Skeletal muscle cell (primary cell): ENCODE data around the gene THSD4.
A peak's percentile ranks its signal among the peaks of the same experiment; 100 is the strongest.

ENCODE experiments used
- DNase-seq: peaks from one replicate; pipeline ENCODE4 v3.0.0-alpha.2; 2010; ENCODE audit warnings: low read depth
- H3K4me3 ChIP-seq: 2 replicates; pipeline ENCODE4 v1.5.1; 2011; ENCODE audit warnings: low read depth, mild to moderate bottlenecking, control low read depth, low read length, moderate library complexity

THSD4 gene

GRCh38 chr15:71448688-71449114, 333.4 kb downstream of the THSD4 start:
- peak; percentile 36 for DNase-seq
- H3K4me3 ChIP-seq, result no peak overlapping the region

GRCh38 chr15:71449363-71449762, 334.1 kb downstream of the THSD4 start:
- H3K4me3 ChIP-seq, result no peak overlapping the region
- DNase-seq, result no peak

DNA sequence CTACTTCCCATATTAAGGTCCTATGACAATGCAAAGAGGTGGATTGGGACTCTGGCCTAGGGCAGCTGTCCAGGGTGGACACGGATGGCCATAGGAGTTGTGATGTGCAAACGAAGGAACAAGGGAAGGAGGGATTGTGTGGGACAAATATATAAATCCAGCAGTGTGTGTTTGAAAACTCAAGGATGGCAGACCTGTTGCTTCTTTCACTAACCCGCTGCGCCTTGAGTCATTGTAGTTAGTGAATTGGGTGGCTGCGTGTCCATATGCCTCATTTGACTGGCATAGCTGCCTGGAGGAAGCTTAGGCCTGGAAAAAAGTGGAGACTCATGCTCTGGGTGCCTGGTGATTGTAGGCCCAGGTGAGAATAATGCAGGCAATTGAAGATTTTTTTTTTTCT, 334.7 kb downstream of the THSD4 start:
- H3K4me3 ChIP-seq, result no peak overlapping the region
- no peak for DNase-seq

DNA sequence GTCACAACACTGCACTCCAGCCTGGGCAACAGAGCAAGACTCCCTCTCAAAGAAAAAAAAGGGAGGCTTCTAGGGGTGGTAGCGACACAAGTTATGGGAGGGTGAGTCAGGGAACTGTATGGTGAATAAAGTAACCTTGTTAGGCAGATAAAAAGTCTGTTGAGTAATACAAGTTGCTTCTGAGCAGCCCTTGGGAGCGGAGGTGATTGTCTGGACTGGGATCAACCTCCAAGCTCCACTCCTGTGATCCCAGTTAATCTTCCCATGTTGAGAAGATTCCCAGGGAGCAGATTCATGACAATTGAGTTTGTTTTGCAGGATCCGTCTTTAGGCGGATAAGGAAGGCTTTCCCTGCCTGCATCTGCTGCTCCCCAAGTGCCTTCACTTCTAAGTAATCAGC, 335.9 kb downstream of the THSD4 start:
- no peak for DNase-seq
- no peak overlapping the region for H3K4me3 ChIP-seq

DNA sequence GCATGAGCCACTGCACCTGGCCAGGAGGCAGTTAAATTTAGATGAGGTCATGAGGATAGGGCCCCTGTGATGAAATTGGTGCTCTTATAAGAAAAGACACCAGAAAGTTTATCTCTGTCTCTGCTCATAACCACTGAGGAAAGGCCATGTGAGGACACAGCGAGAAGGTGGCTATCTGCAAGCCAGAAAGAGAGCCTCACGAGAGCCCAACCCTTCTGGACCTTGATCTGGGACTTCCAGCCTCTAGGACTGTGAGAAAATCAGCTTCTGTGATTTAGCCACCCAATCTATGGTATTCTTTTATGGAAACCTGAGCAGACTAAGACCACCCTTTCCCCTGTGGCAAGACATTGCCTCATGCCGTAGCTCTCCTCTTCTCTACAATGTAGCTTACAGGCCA, 337.6 kb downstream of the THSD4 start:
- no peak overlapping the region for H3K4me3 ChIP-seq
- no peak for DNase-seq

DNA sequence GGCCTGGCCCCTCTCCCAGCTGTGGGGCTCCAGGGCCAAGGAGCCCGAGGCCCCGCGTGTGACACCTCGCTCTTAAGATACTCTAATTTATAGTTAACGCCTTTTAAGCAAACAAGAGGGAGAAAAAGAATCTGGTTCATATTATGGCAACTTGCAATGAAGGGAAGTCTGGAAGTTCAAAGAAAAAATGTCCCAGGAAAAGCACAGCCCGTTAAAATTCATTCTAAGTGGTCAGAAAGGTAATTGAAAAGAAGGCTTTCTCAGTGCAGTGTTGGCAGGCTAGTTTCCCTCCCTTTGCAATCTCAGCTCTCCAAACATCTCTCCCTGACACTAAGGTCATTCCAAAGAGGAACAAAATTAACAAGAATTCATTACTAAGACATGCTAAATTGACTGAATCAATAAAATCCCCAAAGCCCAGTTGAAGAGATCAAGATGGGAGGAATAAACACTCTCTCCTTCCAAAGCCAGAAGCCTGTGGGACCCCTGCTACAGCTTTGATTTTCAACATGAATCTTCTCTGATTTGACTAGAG, 339.3 kb downstream of the THSD4 start:
- no peak for DNase-seq
- H3K4me3 ChIP-seq, result no peak overlapping the region

DNA sequence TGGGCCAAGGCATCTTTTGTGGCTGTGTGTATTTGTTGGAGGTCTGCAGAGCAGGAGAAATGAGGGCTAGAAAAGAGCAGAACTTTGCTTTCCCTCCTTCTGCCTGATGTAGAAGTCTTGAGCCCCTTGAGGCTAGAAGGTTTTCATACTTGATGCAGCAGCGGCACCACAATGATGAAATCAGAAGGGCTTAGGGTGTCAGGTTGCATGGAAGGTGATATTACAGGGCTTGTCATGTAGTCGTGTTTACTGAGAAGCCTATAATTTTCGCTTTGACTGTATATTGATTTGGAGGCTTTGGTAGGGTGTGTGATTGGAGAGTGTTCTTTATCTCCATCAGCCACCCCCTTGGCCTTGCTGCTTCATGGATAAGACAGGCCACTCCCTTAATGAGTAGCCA, 339.8 kb downstream of the THSD4 start:
- DNase-seq, result no peak

DNA sequence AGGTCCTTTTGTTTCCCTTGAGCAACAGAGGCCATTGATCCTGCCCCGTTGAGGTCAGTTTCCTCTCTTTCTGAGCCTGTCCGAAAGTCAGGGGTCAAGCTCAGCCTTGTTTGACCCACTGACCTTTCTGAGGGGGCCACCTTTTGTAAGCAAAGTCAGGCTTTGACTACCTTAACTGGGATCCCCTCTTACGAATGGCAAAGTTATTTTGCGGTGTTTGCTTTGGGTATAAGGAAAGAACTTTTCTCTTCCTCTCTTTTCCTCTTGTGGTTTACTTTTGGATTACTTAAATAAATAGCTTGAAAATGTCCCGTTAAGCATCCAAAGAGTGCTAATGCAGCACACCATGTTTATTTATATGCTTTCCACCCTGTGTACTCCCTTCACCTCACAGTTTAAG, 340.6 kb downstream of the THSD4 start:
- H3K4me3 ChIP-seq, result no peak overlapping the region
- no peak for DNase-seq

More for the DNA sequence above, 339.8 kb downstream of the THSD4 start:
- no peak overlapping the region for H3K4me3 ChIP-seq

DNA sequence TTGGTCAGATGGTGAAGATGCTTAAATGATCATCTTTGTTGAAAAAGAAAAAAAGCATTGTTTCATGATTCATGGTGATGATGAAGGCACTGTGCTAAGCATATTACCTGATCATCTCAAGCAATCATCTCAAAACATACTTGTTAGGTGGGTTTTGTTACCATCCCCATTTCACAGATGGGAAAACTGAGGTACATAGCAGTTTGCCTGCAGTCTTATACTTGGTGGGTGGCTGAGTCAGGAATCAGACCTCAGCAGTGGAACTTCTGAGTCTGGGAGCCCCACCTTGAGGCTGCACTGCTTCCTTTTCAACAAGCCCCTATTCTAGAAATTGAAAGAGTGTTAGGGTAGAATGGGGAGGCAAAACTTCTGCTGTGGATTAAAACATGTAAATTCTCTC, 341.1 kb downstream of the THSD4 start:
- no peak for DNase-seq
- no peak overlapping the region for H3K4me3 ChIP-seq

DNA sequence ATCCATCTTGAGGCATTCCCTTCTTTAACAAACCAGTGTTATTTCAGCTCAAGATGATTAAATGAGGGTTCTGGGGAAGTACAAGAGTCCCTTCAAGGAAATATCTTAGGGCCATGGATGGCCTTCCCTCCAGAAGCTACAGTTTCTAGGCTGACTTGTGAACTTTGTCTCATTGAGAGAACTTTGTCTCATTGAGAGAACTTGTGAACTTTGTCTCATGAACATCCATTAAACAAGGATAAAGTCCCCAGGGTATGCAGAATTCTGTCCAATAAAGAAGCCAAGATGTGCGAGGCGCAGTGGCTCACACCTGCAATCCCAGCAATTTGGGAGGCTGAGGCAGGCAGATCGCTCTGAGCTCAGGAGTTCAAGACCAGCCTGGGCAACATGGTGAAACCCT, 341.5 kb downstream of the THSD4 start:
- DNase-seq, result no peak
- H3K4me3 ChIP-seq, result no peak overlapping the region

DNA sequence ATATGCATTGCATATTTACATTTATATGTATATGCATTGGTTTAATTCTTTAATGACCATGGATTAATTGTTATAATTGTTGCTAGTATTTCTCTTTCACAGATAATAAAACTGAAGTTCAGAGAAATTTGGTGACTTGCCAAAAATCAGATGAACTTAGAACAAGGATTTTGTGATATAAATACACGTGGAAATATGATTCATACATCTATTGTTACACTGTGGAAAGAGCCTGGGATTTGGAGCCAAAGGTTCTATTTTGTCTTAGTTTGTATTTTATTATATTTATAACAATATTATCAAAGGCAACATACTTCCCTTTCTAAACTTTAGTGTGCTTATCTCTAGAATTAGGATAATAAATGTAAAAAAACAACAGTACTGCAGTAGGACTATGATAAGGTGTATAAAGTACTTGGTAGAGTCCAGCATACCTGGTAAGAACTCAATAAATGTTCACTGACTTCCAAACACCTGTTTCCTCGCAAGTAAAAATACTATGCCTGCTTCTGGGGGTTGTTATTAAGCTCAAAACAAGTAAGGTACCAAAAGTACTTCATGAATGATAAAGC, 342.9 kb downstream of the THSD4 start:
- no peak overlapping the region for H3K4me3 ChIP-seq
- DNase-seq, result no peak

DNA sequence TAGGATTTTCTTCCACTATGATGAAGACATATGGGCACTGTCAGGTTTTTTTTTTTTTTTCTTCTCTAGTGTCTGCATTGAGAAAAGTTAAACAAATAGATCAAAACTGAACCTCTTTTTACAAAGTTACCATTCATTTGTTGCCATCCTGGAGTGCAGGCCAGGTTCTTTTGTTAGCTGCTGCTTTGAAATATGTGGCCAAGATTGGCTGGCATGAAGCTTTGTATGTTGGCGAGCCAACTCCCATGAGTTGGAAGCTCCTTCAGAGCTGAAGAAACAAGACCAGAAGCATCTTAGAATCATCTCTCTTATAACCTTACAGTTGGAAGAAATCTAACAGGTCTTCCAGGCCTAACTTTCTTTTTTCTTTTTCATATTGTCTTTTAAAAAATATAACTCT, 346.5 kb downstream of the THSD4 start:
- DNase-seq, result no peak
- no peak overlapping the region for H3K4me3 ChIP-seq

DNA sequence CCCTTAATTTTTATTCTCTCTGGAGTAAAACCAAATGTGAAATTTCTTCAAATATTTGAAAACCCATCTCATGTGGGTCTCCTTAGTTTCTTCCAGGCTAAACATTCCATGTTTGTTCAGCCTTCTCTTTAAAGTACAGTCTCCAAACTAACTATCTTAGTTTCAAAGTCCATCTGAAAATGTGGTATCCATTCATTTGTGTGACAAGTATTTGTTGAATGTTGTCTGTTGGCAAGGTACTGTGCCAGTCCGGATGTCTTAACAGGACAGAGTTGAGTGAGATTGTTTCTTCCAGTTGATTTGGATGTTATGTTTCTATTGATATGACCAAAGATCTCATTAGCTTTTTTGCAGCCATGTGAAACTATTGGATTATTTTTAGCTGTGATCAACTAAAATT, 347.4 kb downstream of the THSD4 start:
- DNase-seq, result no peak
- no peak overlapping the region for H3K4me3 ChIP-seq

DNA sequence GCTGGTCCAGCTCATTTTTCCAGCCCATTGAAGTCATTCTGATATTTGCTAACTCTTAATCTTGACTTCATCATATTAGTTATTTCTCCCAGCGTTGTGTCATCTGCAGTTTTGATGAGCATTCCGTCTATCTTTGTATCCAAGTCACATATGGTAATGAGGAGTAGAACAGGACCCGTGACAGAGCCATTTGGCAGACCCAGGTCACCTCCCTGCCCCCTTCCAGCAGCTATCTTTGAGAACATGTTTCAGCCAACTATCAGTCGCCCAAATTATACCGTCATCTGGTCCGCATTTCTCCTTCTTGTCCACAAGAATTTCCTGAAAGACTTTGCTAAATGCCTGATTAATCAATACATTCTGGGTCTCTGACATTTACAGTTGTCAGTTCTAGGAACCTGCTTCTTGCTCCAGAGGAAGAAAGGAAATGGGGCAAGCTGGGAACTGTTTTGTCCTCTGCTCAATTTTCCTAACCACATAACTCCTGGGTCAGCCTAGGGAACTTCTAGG, 347.9 kb downstream of the THSD4 start:
- DNase-seq, result no peak
- no peak overlapping the region for H3K4me3 ChIP-seq

DNA sequence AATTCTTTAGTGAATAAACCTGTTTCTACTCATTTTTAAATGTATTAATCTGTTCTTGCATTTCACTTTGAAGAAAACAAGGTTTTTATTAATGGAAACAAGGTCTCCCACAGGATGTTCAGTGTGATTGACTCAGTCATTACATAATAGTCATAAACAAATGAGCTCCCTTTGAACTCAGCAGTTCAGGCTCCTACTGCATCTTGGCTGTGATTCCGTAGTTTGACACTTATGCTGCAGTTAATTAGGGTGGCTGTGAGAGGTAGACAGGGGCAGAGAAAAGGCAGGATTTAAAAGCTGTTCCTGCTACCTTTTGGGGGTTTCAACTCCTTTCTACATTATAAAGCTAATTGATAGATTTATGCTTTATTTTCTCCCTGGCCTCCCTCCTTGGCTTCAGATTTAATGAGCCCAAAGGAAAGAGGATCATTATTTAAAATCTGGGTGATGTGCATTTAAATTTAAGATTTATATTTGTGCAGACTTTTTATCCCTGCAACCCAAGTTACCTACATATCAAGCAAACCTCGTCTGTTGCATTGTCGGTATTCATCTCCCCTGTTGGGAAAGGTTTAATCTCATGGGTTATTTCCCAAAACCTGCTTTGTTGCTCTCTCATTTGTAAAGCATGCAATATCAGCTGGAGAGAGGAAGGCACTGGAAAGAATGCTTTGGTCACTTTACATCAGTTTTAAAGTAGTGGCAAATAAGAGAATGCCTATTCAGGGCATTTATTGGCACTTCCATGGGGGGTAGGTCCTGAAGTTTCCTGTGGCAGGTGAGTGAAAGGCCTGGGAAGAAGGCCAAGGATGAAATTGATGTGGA, 350.1 kb downstream of the THSD4 start:
- H3K4me3 ChIP-seq, result no peak overlapping the region
- DNase-seq, result no peak

GRCh38 chr15:71468715-71469114, 353.4 kb downstream of the THSD4 start:
- H3K4me3 ChIP-seq, result no peak overlapping the region
- no peak for DNase-seq

- no peak overlapping the region for H3K4me3 ChIP-seq
- DNase-seq, result no peak
Measured at GRCh38 chr15:71469413-71469812, 354.1 kb downstream of the THSD4 start.

GRCh38 chr15:71471347-71471746, 356.1 kb downstream of the THSD4 start:
- DNase-seq, result no peak
- H3K4me3 ChIP-seq, result no peak overlapping the region

DNA sequence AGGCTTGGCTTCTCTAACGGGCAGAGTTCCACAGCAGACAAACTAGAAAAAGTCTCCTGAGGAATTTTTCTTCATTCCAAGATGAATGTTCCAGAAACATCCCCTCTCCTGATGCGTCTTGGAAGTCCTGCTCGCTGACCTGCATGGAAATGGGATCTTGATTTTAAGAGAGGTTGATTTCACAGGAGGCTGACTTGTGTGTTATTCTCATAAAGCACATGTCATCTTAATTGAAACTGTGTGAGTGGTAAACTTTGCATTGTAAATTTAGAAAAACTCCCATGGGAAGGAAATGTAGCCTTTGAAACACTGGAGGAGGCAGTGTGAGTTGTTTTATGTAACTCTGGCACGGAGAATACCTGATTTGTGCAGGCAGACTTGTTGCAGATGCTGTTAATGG, 357.3 kb downstream of the THSD4 start:
- no peak for DNase-seq

GRCh38 chr15:71473751-71474150, 358.5 kb downstream of the THSD4 start:
- DNase-seq, result no peak
- no peak overlapping the region for H3K4me3 ChIP-seq

More for the DNA sequence above, 357.3 kb downstream of the THSD4 start:
- no peak overlapping the region for H3K4me3 ChIP-seq

- no peak overlapping the region for H3K4me3 ChIP-seq
- no peak for DNase-seq
Measured at GRCh38 chr15:71476823-71477222, 361.6 kb downstream of the THSD4 start.
